HUDEP-2 (cell line): ENCODE measurements around the gene SFRP5.

ENCODE experiments used
- DNase-seq, 76 experiments: peaks; one replicate each; lab custom pipeline; 2025; ENCODE audit not compliant: unreplicated experiment in 76 of 76; lab: John Stamatoyannopoulos, UW

The SFRP5 gene

DNA sequence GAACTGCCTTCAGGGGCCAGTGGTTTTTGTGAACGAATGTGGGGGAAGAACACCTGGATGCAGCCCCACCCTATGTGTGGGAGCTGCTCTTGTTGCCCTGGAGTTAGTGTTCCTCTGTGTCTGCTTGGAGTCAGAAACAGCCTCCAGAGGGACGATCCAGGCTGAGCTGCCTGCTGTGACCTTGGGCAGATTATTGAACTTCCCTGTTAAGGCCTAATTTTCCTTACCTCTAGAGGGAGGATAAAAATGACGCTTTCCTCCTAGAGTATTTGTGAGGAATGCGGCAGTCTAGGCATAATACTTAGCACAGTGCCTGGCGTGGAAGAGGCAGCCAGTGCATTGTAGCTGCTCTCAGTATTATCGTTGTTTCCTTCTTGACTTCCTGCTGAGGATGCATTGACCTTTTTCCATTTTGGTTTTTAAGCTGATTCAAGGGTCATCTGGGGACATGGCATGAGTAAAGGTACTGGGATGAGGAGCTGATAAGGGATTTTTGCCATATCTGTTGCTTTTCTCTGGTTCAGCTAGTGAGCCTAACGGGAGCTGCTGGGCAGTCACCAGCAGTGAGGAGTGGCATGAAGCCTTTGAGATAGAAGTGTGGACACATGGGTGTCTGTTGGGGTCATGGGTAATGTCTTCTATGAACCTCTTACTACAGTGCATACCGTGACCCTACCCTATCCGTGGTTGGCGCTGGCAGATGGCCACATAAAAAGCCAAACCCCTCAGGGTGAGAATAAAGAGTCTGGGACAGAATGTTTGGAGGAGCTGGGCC lies 28.4 kb downstream of the SFRP5 start:
- DNase-seq: peak in 23 of 76 experiments; percentile 5 to 57 (median 20)

DNA sequence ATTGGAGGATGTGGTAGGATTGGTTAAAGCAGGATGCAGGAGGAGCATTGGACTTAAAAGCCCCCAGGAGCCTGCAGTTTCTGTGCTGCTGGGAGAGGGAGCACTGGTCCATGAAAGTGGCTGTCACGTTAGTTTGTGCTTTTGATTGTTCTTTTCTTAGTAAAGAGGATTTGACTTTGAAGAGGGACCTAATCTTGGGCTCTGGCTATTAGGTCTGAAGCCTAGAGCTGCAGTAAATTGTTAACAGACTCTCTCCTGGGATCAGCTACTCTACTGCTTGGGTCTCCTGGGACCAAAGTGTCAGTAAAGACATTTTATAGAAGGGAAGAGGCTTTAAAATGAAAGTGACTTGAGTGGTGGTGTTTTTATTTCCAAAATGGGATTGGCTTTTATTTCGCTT lies 31.2 kb downstream of the SFRP5 start:
- no peak for DNase-seq

DNA sequence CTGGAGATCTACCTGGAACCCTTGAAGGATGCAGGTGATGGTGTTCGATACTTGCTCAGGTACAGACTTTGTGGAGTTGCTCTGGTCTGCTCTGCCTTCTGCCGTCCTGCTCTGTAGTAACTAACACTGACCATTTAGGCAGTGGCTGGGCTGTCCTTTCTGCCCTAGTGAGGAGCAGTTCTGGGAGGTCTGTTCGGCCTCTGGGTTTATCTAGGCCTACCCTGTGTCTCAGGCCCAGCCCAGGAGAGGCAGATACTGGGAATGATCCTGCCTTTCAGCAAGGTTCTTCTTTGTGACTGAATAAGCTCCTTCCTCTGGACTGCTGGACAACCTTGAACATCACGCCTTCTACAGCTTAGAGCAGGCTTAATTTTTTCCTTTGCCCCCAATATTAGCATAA lies 33.2 kb downstream of the SFRP5 start:
- peak in 7 of 76 experiments; percentile 2 to 25 (median 11) for DNase-seq

DNA sequence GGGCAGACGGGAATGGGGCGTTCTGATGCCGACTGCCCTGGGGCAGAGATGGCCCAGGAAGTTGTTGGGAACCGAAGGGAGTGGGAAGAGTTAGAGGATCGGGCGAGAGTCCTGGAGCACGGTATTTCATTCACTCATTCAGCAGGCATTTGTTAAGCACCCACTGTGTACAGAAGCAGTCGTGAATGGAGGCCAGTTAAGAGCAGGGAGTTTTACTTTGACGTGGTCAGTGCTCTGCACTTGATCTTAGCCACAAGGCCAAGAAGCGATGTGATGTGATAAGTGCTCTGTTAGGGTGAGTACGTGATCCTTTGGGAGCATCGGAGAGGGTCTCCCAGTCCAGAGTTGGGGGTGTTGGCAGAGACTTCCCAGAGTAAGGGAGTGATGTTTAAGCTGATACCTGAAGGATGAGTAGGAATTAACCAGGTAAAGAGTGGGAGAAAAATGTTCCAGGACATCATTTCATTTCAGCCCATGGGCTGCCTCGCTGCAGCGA lies 34.0 kb downstream of the SFRP5 start:
- no peak for DNase-seq

- DNase-seq: peak in 75 of 76 experiments; percentile 14 to 97 (median 91)
Measured at GRCh38 chr10:97736902-97737769, 34.7 kb downstream of the SFRP5 start, which contains the start of gene ZFYVE27. Gene ZFYVE27, plus strand, starts transcription at chr10:97737128. Its CDS starts 1,350 bp downstream, at chr10:97738478.

DNA sequence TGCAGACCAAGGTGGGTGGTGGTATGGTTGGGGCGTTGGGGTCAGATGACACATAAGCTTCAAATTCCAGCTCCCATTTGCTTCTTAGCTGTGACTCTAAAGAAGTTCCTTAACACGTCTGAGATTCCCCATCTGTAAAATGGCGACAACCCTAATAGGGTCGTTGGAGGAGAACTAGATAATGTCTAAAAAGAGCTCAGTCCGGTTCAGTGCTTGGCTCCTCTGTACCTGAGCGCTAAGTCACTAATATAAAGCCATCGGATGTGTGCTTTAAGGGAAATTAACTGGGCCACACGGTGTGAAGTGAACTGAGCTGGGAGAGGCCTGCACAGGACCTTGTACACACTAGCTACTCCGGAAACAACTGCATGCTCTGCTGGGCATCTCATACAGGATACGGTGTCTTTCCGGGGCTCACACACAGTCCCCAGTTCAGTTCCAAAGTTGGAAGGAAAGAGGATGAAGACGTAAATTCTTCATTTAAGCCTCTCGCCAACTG lies 35.3 kb downstream of the SFRP5 start:
- DNase-seq: no peak

DNA sequence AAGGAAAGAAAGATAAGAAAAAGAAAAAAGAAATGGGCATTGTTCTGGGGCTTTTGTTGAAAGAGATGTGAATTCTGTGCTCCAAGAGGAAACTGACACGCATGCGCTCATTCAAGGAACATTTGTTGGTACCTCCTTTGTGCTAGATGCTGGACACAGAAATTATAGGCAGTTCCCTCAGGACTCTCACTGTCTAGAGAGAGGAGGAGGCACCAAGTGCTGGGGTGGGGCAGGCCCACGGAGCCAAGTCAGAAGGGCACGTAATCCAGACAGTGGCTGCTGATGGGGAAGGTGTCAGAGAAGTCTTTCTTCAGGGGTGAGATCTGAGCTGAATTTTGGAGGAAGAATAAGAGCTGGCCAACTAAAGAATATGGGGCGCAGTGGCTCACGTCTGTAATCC lies 37.8 kb downstream of the SFRP5 start:
- DNase-seq: no peak

- DNase-seq: no peak
Measured at GRCh38 chr10:97733256-97733655, 38.5 kb downstream of the SFRP5 start.

DNA sequence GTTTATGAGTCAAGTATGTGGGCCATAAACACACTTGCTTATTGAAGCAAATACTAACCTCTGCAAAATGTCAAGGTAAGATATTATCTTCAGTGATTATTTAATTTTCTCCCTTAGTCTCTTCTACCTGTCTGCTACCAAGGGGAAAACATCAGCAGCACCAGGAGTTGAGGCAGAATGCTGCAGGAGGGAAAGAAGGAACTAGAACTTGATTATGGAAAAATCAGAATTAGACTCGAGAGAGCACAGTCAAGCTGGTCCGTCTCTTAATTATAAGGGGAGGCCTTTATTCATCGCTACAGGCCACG lies 39.8 kb downstream of the SFRP5 start:
- no peak for DNase-seq

DNA sequence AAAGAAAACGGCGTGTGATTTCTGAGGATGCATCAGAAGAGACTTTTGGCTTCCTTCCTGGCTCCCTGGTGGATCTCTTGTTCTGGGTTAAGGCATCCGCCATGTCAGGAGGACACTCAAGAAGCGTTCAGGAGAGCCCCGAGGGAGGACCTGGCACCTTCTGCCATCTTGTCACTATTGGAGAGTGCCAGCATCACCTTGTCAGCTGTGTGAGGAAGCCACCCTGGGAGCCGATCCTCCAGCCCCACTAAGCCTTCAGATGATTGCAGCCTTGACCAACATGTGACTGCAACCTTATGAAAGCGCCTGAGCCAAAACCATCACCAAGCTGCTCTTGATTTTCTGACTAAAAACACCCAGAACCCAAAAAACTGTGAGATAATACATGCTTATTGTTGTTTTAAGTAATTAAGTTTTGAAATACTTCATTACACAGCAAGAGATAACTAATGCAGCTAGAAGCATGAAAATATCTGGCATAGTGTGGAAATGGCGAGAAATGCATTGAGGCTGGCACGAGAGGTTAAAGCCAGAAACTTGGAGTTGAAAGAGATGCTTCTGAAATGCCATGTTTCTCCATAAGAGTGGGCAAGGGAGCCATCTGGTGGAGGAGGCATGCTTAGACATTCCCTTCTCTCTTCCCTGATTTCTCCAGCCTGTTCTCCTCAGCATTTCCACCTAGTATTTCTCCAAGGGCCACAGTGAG lies 40.3 kb downstream of the SFRP5 start:
- DNase-seq: peak in 51 of 76 experiments; percentile 3 to 64 (median 35)

DNA sequence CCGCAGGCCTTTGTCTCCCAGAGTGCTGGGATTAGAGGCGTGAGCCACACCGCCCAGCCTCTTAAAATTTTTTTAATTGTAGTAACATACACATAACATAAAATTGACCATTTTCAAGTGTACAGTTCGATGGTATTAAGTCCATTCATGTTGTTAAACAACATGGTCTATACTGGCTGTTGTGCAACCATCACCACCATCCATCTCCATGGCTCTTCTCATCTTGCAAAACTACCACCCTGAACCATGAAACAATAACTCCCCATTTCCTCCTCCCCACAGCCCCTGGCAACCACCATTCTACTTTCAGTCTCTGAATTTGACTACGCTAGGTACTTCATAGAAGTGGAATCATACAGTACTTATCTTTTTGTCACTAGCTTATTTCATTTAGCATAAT lies 42.8 kb downstream of the SFRP5 start:
- no peak for DNase-seq

DNA sequence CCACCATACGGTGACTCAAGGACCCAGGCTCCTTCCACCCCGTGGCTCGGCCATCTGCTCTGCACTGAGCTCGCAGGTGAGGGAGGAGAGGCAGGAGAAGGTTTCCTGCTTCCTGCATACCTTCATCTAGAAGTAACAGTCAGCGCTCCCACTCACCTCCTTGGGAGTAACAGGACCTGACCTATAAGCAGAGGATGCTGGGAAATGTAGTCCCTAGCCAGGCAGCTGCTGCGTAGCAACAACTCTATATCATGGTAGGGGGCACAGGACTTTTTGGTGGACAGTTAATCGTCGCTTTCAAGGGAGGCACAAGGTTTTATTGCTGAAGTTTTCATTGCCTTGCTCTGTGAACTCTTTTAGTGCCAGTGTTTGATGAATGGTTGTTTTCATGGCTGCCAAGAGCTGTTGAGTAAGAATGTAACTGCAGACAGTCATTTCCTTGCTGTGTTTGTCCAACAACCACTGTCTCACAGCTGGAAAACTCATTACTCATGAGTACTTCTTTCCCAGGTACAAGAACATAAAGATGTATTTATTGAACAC lies 45.1 kb downstream of the SFRP5 start:
- no peak for DNase-seq

DNA sequence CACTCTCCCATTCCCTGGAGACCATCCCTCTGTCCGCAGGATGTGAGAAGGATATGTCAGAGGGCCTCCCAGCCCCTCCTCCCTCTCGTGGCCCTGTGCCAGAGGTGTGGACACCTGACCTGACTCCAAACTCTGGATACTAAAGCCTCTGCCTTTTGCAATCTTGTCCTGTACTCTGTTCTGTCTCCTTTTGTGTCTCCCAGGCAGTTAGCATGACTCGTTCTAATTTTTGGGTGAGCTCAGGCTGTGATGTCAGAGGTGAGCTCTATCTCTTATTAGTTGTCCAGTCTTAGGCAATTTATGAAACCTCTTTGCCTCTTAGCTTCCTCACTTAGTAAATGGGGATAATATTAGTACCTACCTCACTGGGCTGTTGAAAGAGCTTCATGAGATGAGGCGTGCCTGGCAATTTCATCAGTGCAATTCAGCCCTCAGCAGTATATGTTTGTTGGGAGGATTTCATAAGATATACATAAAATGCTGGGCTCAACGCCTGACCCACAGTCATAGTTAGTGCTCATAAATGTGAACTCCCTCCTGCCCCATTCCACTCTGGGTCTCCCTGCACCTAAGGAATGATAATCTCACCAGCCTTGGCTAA lies 47.4 kb downstream of the SFRP5 start:
- DNase-seq: no peak

GRCh38 chr10:97723001-97723400 lies 48.8 kb downstream of the SFRP5 start:
- no peak for DNase-seq

DNA sequence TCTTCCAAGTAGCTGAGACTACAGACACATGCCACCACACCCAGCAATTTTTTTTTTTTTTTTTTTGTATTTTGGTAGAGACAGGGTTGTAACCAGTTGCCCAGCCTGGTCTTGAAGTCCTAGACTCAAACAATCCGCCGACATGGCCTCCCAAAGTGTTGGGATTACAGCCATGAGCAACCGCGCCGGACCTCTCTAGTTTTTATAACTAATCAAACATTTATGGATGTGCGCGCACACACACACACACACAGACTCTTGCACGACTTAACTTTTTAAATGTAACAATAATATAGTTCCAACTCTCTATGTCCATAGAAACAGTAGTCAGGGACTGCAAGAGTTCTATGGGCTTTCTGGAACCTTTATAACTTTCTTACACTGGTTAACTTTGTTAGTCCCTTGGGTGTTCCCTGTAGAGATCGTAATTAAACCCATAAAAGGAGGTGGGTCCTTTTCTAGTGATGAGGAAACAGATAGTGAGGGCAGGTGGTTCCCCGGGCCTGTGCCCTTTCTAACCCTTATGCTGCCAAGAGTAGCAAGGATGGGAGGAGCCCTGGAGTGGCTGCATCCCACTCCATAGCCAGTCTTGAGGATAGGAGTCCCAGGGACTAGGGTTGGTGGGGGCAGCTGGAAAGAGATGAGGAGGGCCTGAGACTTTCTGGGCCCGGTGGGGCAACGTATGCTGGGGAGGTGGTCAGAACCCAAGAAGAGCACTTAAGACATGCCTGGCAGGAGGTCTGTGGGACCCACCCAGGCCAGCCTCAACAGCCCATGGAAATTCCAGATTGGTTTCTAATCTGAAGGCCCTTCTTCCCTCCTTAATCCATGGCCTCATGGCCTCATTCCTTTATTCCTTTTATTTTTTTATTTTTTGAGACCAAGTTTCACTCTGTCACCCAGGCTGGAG lies 49.7 kb downstream of the SFRP5 start:
- DNase-seq: no peak

GRCh38 chr10:97719602-97720001 lies 52.2 kb downstream of the SFRP5 start:
- DNase-seq: no peak

- DNase-seq: no peak
Measured at GRCh38 chr10:97718659-97719142, 53.1 kb downstream of the SFRP5 start.

DNA sequence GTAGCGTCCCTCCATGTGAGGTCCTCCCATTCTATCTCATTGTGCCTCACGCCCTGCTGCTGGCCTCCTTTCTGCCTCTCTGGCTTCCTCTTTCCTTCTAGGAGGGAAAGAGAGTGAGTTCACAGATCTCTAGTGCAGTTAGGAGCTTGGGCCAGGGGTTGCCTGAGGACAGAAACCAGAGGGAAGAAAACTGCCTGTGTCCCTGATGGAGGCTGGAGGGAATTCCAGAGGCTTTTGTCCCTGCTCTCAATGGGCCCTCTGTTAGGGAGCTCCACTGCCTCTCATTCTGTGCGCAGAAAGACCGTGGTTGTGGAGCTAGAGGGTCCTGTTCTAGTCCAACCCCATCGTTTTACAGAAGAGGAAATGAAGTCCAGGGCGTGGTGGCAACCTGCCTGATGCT lies 53.6 kb downstream of the SFRP5 start:
- DNase-seq: peak in 5 of 76 experiments; percentile 10 to 18 (median 12)

DNA sequence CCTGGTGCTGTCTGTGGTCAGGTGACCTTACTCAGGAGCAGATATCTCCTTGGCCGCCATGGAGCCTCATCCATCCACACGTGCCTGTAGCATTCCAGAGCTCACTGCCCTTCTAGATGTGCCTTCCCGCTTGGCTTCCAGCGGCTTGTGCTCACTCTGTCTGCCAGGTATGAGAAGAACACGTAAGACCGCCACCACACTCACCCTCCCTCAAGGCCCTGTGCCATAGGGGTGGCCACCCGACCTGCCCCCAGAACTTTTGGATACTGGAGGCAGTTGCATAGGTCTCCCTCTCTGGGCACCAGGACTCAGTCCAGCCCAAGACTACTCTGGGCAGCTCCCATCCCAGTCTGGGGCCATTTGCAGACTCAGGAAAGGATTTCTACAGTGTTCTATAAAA lies 54.2 kb downstream of the SFRP5 start:
- DNase-seq: no peak
